H1 (cell line): Measurements from ENCODE around the gene ARHGAP15. TPM values are rescaled to one million over a fixed set of nuclear protein-coding genes. Genes with fewer than 3 reads are reported as not detected.

ENCODE experiments used
- CTCF ChIA-PET: fragments of 300-600 bp; sonication (Branson Sonifier 250); formaldehyde crosslinking; loops from one replicate; lab custom pipeline; 2021; ENCODE audit not compliant: partially characterized antibody; lab: Charles Lee
- POLR2A ChIA-PET: fragments of 300-600 bp; sonication (Branson Sonifier 250); formaldehyde crosslinking; loops from one replicate; lab custom pipeline; 2021; ENCODE audit warnings: inconsistent platforms; ENCODE audit not compliant: partially characterized antibody; lab: Charles Lee
- DNase-seq, 2 experiments: peaks; one replicate each; pipeline versions ENCODE4 v3.0.0 to v3.0.0-alpha.2; 2010 to 2022; ENCODE audit warnings: low spot score in 2 of 2, low read depth in 1 of 2, mixed read lengths in 1 of 2
- FAIRE-seq: peaks from 2 replicates; lab custom pipeline; 2011; peaks lifted over from hg19 to GRCh38; lab: Jason Lieb, UNC
- H2AFZ ChIP-seq: 2 replicates; pipeline ENCODE4 v1.8.1; 2012; ENCODE audit warnings: low read length, inconsistent platforms
- H2AK5ac ChIP-seq: 2 replicates; pipeline ENCODE4 v1.6.1; 2013; ENCODE audit warnings: low read depth, low read length
- H2BK120ac ChIP-seq: replicated peaks from 2 replicates; pipeline ENCODE3; 2013; ENCODE audit warnings: low read depth, low read length, inconsistent platforms
- H2BK12ac ChIP-seq: 2 replicates; pipeline ENCODE4 v1.6.1; 2013; ENCODE audit warnings: low read depth, low read length
- H2BK15ac ChIP-seq: 2 replicates; pipeline ENCODE4 v1.6.1; 2013; ENCODE audit warnings: low read length
- H2BK20ac ChIP-seq: 2 replicates; pipeline ENCODE4 v1.6.1; 2013; ENCODE audit warnings: low read length
- H2BK5ac ChIP-seq: 2 replicates; pipeline ENCODE4 v1.6.1; 2013; ENCODE audit warnings: low read depth, low read length
- H3K14ac ChIP-seq: 2 replicates; pipeline ENCODE4 v1.6.1; 2013; ENCODE audit warnings: inconsistent platforms; ENCODE audit not compliant: insufficient read length
- H3K18ac ChIP-seq: 2 replicates; pipeline ENCODE4 v1.6.1; 2013; ENCODE audit warnings: low read length; ENCODE audit errors: extremely low read depth
- H3K23ac ChIP-seq: 2 replicates; pipeline ENCODE4 v1.6.1; 2013; ENCODE audit warnings: inconsistent platforms; ENCODE audit not compliant: insufficient read length
- H3K23me2 ChIP-seq: 2 replicates; pipeline ENCODE4 v1.6.1; 2013; ENCODE audit warnings: low read depth, low read length
- H3K27ac ChIP-seq: 2 replicates; pipeline ENCODE4 v1.6.1; 2011; ENCODE audit warnings: low read depth, low read length, inconsistent platforms
- H3K27me3 ChIP-seq, 4 experiments: replicated peaks in 1 of 4; 1 replicate in 1 of 4; 2 replicates in 3 of 4; pipeline versions ENCODE4 v1.6.1 to v1.8.1; 2011 to 2013; ENCODE audit warnings: low read length in 3 of 4, mild to moderate bottlenecking in 3 of 4, inconsistent platforms in 2 of 4, mixed read lengths in 2 of 4, moderate library complexity in 1 of 4; ENCODE audit not compliant: control insufficient read depth in 3 of 4, insufficient read depth in 3 of 4; ENCODE audit errors: extremely low read depth in 1 of 4
- H3K36me3 ChIP-seq, 4 experiments: 2 replicates each; pipeline versions ENCODE4 v1.6.1 to v1.8.1; 2011 to 2013; ENCODE audit warnings: mild to moderate bottlenecking in 4 of 4, low read length in 3 of 4, moderate library complexity in 2 of 4, control low read depth in 1 of 4, inconsistent platforms in 1 of 4; ENCODE audit not compliant: insufficient read depth in 4 of 4, control insufficient read depth in 2 of 4
- H3K4ac ChIP-seq: replicated peaks from 2 replicates; pipeline ENCODE3; 2013; ENCODE audit warnings: low read length, low read depth, mixed read lengths, inconsistent platforms; ENCODE audit not compliant: insufficient read length
- H3K4me1 ChIP-seq, 4 experiments: replicated peaks in 1 of 4; 1 replicate in 1 of 4; 2 replicates in 3 of 4; pipeline versions ENCODE4 v1.6.1 to v1.8.1; 2011 to 2013; ENCODE audit warnings: low read length in 3 of 4, inconsistent platforms in 2 of 4, mixed read lengths in 1 of 4; ENCODE audit not compliant: insufficient read depth in 4 of 4, control insufficient read depth in 3 of 4
- H3K4me2 ChIP-seq, 2 experiments: 2 replicates each; pipeline versions ENCODE4 v1.6.1 to v1.8.1; 2011 to 2013; ENCODE audit warnings: low read depth in 2 of 2, low read length in 2 of 2, control low read depth in 1 of 2, inconsistent platforms in 1 of 2, mild to moderate bottlenecking in 1 of 2; ENCODE audit not compliant: insufficient read depth in 1 of 2
- H3K4me3 ChIP-seq, 4 experiments: fragments of 200-600, 300-600 bp in 1 of 4; sonication (generic), shearing (Covaris generic), sonication (Bioruptor Twin) in 1 of 4; 2 replicates each; pipeline versions ENCODE4 v1.5.1 to v1.8.1; 2011 to 2016; ENCODE audit warnings: low read length in 4 of 4, low read depth in 3 of 4, control low read depth in 2 of 4, inconsistent platforms in 2 of 4, mild to moderate bottlenecking in 2 of 4, mixed read lengths in 1 of 4, moderate library complexity in 1 of 4; ENCODE audit not compliant: insufficient read depth in 2 of 4; ENCODE audit errors: extremely low read depth in 1 of 4
- H3K56ac ChIP-seq: replicated peaks from 2 replicates; pipeline ENCODE3; 2013; ENCODE audit warnings: low read depth, mild to moderate bottlenecking, mixed read lengths, low read length, inconsistent platforms; ENCODE audit not compliant: insufficient read length
- H3K79me1 ChIP-seq: 2 replicates; pipeline ENCODE4 v1.6.1; 2013; ENCODE audit warnings: low read depth, low read length, control low read depth
- H3K79me2 ChIP-seq, 2 experiments: 2 replicates each; pipeline versions ENCODE4 v1.6.1 to v1.8.1; 2012 to 2013; ENCODE audit warnings: low read length in 2 of 2, mild to moderate bottlenecking in 2 of 2, inconsistent platforms in 1 of 2; ENCODE audit not compliant: insufficient read depth in 2 of 2, control insufficient read depth in 1 of 2
- H3K9ac ChIP-seq, 4 experiments: replicated peaks in 1 of 4; 1 replicate in 1 of 4; 2 replicates in 3 of 4; pipeline versions ENCODE4 v1.6.1 to v1.8.1; 2011 to 2013; ENCODE audit warnings: low read depth in 3 of 4, low read length in 3 of 4, control low read depth in 2 of 4, mild to moderate bottlenecking in 2 of 4, moderate library complexity in 2 of 4, inconsistent platforms in 1 of 4; ENCODE audit errors: extremely low read depth in 1 of 4
- H3K9me3 ChIP-seq, 2 experiments: 2 replicates each; pipeline versions ENCODE4 v1.6.1 to v1.8.1; 2012 to 2013; ENCODE audit warnings: mild to moderate bottlenecking in 2 of 2, moderate library complexity in 2 of 2, control low read depth in 1 of 2, inconsistent platforms in 1 of 2, low read depth in 1 of 2, low read length in 1 of 2, mixed read lengths in 1 of 2; ENCODE audit not compliant: insufficient read depth in 2 of 2
- H4K20me1 ChIP-seq, 2 experiments: replicated peaks in 1 of 2; 2 replicates each; pipeline versions ENCODE3 to v1.8.1; 2011 to 2013; ENCODE audit warnings: inconsistent platforms in 2 of 2, low read length in 2 of 2, mild to moderate bottlenecking in 1 of 2; ENCODE audit not compliant: insufficient read depth in 2 of 2, control insufficient read depth in 1 of 2
- H4K5ac ChIP-seq: 2 replicates; pipeline ENCODE4 v1.6.1; 2013; ENCODE audit warnings: low read length, low read depth, mixed read lengths, inconsistent platforms; ENCODE audit not compliant: insufficient read length
- H4K8ac ChIP-seq: 2 replicates; pipeline ENCODE4 v1.8.0; 2013; ENCODE audit warnings: mild to moderate bottlenecking, moderate library complexity, low read length, inconsistent platforms; ENCODE audit not compliant: insufficient read depth; ENCODE audit errors: extremely low read depth
- H4K91ac ChIP-seq: replicated peaks from 2 replicates; pipeline ENCODE3; 2013; ENCODE audit warnings: low read length, mixed read lengths, inconsistent platforms; ENCODE audit not compliant: insufficient read length
- CHD1 ChIP-seq: IDR thresholded peaks from 2 replicates; pipeline ENCODE4 v1.6.1; 2012; ENCODE audit warnings: low read depth, low read length, improper control_type of control experiment
- FOSL1 ChIP-seq: IDR thresholded peaks from 2 replicates; pipeline ENCODE4 v1.6.1; 2011; ENCODE audit warnings: mild to moderate bottlenecking, low read depth, low read length, moderate library complexity; ENCODE audit not compliant: insufficient read depth
- GABPA ChIP-seq: IDR thresholded peaks from 2 replicates; pipeline ENCODE4 v1.6.1; 2011; ENCODE audit warnings: mild to moderate bottlenecking, low read length, moderate library complexity, borderline replicate concordance; ENCODE audit not compliant: insufficient read depth
- JUN ChIP-seq: IDR thresholded peaks from 2 replicates; pipeline ENCODE4 v1.6.1; 2011; ENCODE audit warnings: low read depth, mild to moderate bottlenecking, improper control_type of control experiment, low read length
- POLR2AphosphoS5 ChIP-seq: IDR thresholded peaks from 2 replicates; pipeline ENCODE4 v1.6.1; 2011; ENCODE audit warnings: low read depth, low read length
- SIN3A ChIP-seq, 2 experiments: IDR thresholded peaks in 1 of 2; conservative IDR thresholded peaks in 1 of 2; 2 replicates each; pipeline ENCODE4 v1.6.1; 2011 to 2012; ENCODE audit warnings: low read length in 2 of 2, improper control_type of control experiment in 1 of 2, low read depth in 1 of 2, mild to moderate bottlenecking in 1 of 2
- SRF ChIP-seq: IDR thresholded peaks from 2 replicates; pipeline ENCODE4 v1.6.1; 2011; ENCODE audit warnings: mild to moderate bottlenecking, low read depth, low read length, moderate library complexity
- TBP ChIP-seq: IDR thresholded peaks from 2 replicates; pipeline ENCODE4 v1.6.1; 2011; ENCODE audit warnings: low read depth, low read length, improper control_type of control experiment
- YY1 ChIP-seq: IDR thresholded peaks from 2 replicates; pipeline ENCODE4 v1.6.1; 2011; ENCODE audit warnings: low read depth, mild to moderate bottlenecking, low read length
- WGBS, 2 experiments: shearing (Covaris generic) in 1 of 2; methylation state at CpG; one replicate each; pipeline versions ENCODE4 v1.1.6 to v1.1.7; 2013 to 2015; ENCODE audit warnings: low lambda C conversion rate in 2 of 2, mixed read lengths in 2 of 2, inconsistent platforms in 1 of 2, low coverage in 1 of 2, missing lambda C conversion rate in 1 of 2; ENCODE audit not compliant: insufficient replicate concordance in 2 of 2, insufficient coverage in 1 of 2, insufficient read length in 1 of 2; ENCODE audit errors: extremely low coverage in 1 of 2, missing lambda C conversion rate in 1 of 2; 5-methylcytosine and 5-hydroxymethylcytosine counted together
- polyA plus RNA-seq, 7 experiments: library from polyadenylated mRNA; depleted of rRNA in 3 of 7; stranded (reverse) in 5 of 7; unstranded in 2 of 7; fragments of >200 nt in 5 of 7; fragments of 200-250 nt in 2 of 7; gene quantifications; 1 replicate in 5 of 7; 2 replicates in 1 of 7; 4 replicates in 1 of 7; pipeline versions ENCODE4 v1.2.1 to v1.2.3, GENCODE V29; 2011 to 2013; ENCODE audit warnings: missing spikeins in 2 of 7, mixed read lengths in 2 of 7
- total RNA-seq: library from RNA; stranded (reverse); fragmentation: NEBNext Ultra II Directional; extraction: Animal tissue kit (Norgen Biotek cat#: 25700); gene quantifications from 2 replicates; pipeline ENCODE4 v1.2.1, GENCODE V29; 2021
- TF ChIP-seq, protein P1 (sequence below): IDR thresholded peaks from 2 replicates; pipeline ENCODE4 v1.6.1; 2011; ENCODE audit warnings: low read length, improper control_type of control experiment

Gene ARHGAP15
- total and polyA plus RNA-seq, 2 of the 8 experiments (the other 6 are each of a cell fraction or from before 2014, with no cell fraction given), result not detected

GRCh38 chr2:143730155-143730952 lies 601.1 kb downstream of the ARHGAP15 start:
- Histone ChIP-seq H3K4me2 (no peak overlapping the region), H3K14ac (no peak overlapping the region), H3K4ac (no peak overlapping the region), H3K36me3 (no peaks in the 10 kb centered on the region), H3K23ac (no peak overlapping the region), H2BK20ac (no peak overlapping the region), H3K9me3 (no peaks in the 10 kb centered on the region), H3K4me3 (no peak overlapping the region), H3K27me3 (no peaks in the 10 kb centered on the region), H2BK12ac (no peak overlapping the region), H3K23me2 (no peaks in the 10 kb centered on the region), H4K20me1 (no peaks in the 10 kb centered on the region), H2BK120ac (no peak overlapping the region), H3K9ac (no peak overlapping the region), H4K91ac (no peak overlapping the region), H2BK5ac (no peak overlapping the region), H4K5ac (no peak overlapping the region), H3K4me1 (peaks cover 0 to 5% (median 1%) of the 10 kb centered on the region in 4 experiments; a peak in 2 of 7 replicates), H2AK5ac (no peak overlapping the region; the same call in 1 of the 2 replicates), H3K18ac (no peak overlapping the region), H3K56ac (no peak overlapping the region), H2BK15ac (no peak overlapping the region), H2AFZ (no peak overlapping the region), H3K79me2 (no peaks in the 10 kb centered on the region), H3K27ac (no peak overlapping the region), H4K8ac (no peak overlapping the region), H3K79me1 (no peaks in the 10 kb centered on the region)
- TF ChIP-seq YY1 (no peak), SIN3A (conservative IDR thresholded peaks at IDR 0.05 in 1 of 2, IDR thresholded peaks at IDR 0.05 in 1 of 2; ENCODE audit: low read depth in 1 of 2, low read length in 2 of 2) (no peak), GABPA (no peak), JUN (no peak), POLR2AphosphoS5 (no peak), SRF (no peak), TBP (no peak), CHD1 (no peak), FOSL1 (no peak)
- TF ChIP-seq, protein P1, sequence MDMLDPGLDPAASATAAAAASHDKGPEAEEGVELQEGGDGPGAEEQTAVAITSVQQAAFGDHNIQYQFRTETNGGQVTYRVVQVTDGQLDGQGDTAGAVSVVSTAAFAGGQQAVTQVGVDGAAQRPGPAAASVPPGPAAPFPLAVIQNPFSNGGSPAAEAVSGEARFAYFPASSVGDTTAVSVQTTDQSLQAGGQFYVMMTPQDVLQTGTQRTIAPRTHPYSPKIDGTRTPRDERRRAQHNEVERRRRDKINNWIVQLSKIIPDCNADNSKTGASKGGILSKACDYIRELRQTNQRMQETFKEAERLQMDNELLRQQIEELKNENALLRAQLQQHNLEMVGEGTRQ, result no peak
- no peak for FAIRE-seq
- ChIA-PET CTCF (interaction anchor here (1.3 kb wide), 1 partner anchor 10 kb away, joined by 3 read pairs; no protein-coding TSS in a partner anchor), POLR2A (no interaction called here)
- WGBS, 2 experiments, result 89% methylated on average over 6 of the region's 6 CpGs; no CpG with 5 or more reads in 1 of the 2 experiments
- DNase-seq, result no peak
